Fibroblast of skin of abdomen (primary cell): ENCODE results near the gene SMURF2.

Source experiments
- DNase-seq: peaks from one replicate; pipeline ENCODE4 v3.0.0-alpha.2; 2013

The SMURF2 gene

DNA sequence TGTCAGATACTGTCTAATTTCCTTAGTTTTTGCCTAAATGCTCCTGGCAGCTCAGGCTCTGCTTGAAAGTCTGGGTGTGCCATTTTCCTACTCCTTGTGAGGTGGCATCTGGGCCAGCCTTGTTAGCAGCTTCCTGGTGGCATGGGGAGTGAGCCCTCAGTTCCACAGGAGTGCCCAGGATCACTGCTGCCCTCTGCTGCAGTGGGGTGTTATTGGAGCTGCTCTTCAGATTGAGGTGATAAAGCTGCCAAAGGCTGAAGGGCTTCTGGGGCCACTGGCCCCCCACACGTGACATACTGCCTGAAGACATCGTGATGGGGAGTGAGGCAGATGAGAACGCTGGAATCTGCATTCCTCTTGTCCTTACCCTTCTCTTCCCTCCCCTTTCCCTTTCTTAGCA lies 127.9 kb downstream of the SMURF2 start:
- no peak for DNase-seq

GRCh38 chr17:64533784-64534183 lies 128.3 kb downstream of the SMURF2 start:
- DNase-seq = no peak

DNA sequence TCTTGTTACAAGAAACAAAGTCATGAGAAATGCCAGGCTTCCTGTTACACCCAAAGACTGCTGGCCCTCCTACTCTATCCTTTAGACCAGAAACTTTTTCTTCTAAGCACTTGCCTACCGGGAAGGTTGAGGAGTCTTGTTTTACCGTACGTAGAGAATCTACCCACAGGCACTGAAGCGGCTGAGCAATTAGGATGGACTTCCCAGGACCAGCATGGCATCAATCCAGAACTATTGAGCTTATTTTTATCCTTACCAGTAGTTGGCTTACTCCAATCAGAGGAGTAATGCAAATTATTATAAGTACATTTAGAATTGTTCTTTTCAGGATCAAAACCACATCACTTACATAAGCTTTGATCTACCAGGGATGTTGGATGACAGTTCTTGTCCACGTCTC lies 129.7 kb downstream of the SMURF2 start:
- DNase-seq = no peak

- DNase-seq = peak; percentile 48
Measured at GRCh38 chr17:64531955-64532371, 130.1 kb downstream of the SMURF2 start.

- DNase-seq = no peak
Measured at GRCh38 chr17:64529221-64529620, 132.9 kb downstream of the SMURF2 start.

DNA sequence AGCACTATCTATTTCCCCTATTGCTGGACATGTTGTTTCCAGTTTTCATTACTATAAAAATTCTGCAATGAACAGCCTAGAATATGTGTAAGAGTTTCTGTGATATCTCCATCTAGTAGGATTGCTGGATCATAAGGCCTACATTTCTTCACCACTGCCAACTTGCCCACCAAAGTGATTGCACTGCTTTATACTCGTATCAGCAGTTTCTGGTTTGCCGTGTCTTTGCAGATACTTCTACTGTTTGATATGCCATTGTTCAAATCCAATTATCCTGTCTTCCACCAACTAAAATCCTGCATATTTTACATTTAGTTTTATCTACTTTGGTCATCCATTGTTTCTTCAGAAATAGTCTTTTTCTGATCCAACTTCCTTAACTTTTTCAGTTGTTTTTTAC lies 134.2 kb downstream of the SMURF2 start:
- DNase-seq = no peak

- DNase-seq = no peak
Measured at GRCh38 chr17:64520359-64520758, 141.7 kb downstream of the SMURF2 start.

DNA sequence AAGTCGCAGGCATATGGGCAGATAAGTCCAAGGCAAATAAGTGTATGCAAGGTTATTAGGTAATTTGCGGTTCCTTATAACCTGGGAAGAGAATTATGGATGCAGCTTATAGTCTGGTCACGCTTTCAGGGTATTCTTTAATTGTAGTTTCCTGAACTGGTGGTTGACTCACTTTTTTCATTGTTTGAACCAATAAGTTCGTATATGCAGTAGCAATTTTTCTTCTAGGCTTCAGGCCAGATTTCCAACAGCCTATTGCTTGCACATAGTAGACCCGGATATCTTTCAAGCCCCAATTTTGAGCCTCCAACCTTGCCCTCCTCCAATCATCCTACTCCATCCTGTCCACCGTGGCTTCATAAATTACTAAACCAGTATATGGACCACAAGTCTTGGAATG lies 142.5 kb downstream of the SMURF2 start:
- no peak for DNase-seq

DNA sequence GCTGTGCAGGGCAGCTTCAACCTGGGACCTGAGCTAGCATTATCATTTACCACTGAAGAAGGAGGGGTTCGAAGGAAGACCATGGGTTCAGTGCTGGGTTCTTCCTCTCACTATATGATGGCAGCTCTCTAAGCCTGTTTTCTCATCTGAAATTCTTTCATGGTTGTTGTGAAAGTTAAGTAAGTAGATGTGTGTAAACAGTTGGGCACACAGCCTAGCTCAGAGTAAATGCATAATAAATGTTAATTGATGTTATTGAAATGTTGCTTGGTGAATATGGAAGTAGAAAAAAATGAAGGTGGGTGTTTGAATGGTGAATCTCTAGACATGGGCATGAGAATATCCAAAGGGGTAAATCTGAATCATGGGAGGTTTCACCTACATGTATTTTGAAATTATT lies 146.3 kb downstream of the SMURF2 start:
- DNase-seq = no peak

DNA sequence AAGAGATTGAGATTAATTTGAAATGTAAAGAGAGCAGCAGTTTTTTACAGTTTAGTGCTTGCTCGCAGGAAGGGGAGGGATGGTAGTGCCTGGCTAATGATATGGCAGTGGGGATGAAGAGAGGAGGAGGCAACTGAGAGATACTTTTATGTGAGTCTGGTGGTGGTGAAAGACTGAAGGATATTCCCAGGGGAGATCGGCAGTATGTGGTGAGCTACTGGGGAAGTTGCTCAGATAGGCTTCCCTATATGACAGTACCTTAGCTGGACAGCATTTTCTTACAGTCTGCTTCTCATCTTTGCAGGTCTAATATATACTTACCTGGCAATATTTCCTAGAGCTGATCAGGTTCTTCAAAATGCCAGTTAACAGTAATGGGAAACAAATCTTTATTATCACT lies 146.7 kb downstream of the SMURF2 start:
- DNase-seq = no peak

DNA sequence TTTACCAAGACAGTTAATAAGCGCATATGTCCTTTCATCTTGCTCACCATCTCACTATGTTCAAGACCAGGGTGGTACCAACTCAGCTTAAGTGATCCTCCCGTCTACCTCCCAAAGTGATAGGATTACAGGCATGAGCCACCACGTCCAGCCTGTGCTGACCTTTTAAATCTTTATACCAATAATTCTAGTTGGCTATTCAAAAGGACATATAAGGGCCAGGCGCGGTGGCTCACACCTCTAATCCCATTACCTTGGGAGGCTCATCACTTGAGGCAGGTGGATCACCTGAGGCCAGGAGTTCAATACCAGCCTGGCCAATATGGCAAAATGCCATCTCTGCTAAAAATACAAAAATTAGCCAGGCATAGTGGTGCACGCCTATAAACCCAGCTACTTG lies 152.9 kb downstream of the SMURF2 start:
- DNase-seq = no peak

DNA sequence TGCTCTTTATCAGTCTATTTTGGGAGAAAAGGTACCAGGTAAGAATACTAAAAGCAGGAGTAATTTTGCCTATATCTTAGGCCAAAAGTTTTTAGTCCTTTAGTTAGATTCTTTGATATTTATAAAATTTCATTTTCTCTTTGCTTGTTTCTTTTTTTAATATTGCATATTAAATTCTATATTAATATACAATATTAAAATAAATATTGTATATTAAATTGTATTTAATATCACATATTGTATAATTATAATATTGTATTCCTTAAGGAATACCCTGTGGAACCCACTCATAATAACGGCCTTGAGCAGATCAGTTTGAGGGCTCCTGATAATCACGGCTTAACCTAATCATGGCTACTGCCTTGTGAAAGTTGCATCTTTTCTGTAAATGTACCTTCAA lies 153.4 kb downstream of the SMURF2 start:
- DNase-seq = no peak

DNA sequence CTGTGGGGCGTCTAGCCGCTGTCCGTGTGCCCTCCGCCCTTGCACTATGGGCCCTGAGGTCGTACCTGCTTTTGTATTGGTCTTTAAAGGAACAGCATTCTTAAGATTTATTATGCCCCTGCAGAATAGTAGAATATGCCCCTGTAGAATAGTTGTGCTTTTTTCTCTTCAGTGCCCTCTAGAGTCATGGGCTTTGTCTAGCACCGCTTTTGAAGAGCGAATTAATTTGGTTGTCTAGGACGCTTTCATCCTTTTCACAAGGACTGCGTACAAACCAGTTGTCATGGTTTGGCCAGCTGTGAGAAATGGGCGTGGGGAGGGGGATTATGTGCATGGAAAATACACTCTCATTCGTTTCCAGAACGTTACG lies 154.7 kb downstream of the SMURF2 start:
- peak; percentile 68 for DNase-seq

DNA sequence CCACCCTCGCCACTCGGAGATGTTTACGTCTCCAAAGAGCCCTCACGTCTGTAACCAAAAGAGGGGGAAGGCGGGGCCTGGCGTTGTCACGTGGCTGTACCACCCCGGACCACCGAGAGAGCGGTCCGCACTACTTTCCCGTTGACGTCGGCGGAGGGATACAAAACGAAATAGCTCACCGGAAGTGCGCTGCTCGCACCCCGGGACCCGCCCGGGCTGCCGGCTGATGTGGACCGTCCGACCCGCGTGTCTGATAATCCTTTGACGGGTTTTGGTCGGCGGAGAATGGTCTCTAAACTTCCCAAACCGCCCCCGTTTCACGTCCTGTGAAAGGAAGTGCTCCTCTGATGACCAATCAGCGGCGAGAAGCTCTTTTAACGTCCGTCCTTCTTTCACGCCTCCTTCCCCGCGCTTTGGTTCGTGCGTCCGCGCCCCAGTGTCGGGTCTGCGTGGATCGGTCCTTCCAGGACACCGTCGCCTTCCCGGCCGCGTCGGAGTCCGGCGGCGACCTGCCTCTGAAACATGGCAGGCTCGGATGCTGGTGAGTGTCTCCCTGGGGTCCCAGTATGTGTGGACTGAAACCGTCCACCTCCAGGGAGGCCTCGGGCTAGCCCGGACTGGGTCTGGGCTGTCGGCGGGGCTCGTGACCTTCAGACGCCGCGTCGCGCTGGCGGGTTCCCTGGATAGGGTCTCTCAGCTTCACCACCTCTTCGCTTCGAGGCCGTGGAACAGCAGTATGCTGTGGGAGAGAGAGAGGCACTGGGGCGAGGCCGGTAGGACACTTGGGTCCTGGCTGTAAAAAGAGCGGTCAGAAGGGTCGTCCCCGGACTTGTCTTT lies 155.3 kb downstream of the SMURF2 start, which contains the start of gene CEP95:
Gene CEP95, plus strand, starts transcription at position 402 of the 837 bp plus-strand sequence. Its CDS starts 121 bp downstream, at position 523.
- peak; percentile 99 for DNase-seq

DNA sequence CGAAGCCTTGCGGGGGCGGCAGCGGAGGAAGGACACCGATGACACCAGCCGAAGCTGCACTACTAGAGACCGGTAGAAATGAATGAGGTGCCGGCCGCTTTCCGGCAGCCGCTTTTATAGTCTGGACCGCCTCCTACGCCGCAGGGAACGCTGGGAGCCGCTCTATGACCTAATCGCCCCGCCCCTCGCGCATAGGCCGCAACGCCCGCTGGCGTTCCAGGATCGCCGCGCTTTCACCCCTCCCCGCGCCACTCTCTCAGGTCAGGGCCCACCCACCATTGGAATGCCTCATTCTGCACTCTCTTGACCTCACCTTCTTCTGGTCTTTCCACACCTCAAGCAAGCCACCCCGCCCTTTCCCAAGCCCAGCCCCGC lies 155.9 kb downstream of the SMURF2 start, which contains the start of gene DDX5:
Gene DDX5, minus strand, starts transcription at position 89 of the 375 bp plus-strand sequence. CDS start 170 bp downstream, outside the sequence.
- DNase-seq = peak; percentile 97

- peak; percentile 92 for DNase-seq
Measured at GRCh38 chr17:64505340-64506200, 156.5 kb downstream of the SMURF2 start.

DNA sequence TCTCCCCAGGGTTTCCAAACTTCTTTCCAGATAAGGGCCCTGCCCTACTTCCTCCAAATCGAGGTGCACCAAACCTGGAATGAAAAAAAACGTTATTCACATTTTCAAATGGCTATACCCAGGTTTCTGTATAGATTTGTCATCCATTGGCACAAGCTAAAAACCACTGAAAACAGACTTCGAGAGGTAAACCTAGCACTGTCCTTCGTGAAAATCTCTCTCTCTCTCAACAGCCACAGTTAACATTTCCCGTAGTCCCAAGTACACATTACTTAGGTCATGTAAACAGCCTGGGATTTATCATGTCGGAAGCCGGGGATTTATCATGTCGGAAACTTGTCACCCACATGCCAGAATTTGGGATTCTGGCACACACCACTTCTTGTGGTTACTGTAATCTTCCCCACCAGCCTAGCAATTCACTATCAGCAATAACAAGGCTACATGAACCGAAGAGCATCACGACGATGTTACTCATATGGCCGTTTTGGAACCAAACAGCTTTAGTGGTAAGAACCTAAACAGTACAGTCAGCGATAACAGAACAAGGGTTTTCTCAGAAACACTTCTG lies 157.3 kb downstream of the SMURF2 start:
- DNase-seq = peak; percentile 39

GRCh38 chr17:64503821-64504768 lies 158.0 kb downstream of the SMURF2 start:
- DNase-seq = no peak

GRCh38 chr17:64503341-64503740 lies 158.8 kb downstream of the SMURF2 start:
- no peak for DNase-seq

DNA sequence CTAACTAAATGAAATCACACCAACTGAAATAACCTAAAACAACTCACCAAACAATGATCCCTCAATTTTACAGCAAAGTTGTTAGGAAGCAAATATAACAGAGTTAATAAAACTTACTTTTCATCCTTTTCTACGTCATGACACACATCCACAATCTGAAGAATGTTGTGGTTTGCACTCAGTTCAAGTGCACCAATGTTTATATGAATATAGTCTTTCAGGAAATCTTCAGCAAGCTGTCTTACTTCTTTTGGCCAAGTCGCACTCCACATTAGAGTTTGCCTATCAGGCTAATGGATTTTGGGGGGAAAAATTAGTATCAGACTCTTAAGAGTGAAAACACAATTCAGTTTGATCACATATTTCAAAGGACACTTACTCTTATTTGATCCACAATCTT lies 159.3 kb downstream of the SMURF2 start:
- DNase-seq = no peak

DNA sequence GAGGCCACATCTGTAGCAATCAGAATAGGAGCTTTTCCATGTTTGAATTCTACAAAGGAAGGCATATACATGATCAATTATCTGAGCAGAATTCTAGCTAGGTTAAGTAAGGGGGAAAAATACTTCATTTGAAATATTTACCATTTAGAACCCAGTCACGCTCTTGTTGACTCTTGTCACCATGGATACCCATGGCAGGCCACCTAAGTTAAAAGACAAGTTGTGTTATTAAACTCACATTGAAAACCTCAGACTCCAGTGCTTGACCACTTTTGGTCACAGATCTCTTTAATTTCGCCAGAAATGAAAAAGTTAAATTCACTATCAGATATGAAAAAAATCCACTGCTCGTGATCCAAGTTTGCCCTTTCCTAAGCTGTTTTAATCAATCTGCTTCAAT lies 160.1 kb downstream of the SMURF2 start:
- DNase-seq = no peak
